Prostate gland (tissue), 2 donors: Measurements from ENCODE around the gene NEK1.

Experiments used
- CTCF ChIP-seq, 4 experiments: fragments of 200-600 bp in 2 of 4; fragments of 450-650 bp in 2 of 4; sonication (generic) in 2 of 4; IDR thresholded peaks; 1 replicate in 3 of 4; 2 replicates in 1 of 4; pipeline ENCODE4 v1.5.1; 2016 to 2019; ENCODE audit warnings: antibody characterized with exemption in 4 of 4, mild to moderate bottlenecking in 2 of 4, moderate library complexity in 2 of 4
- POLR2A ChIP-seq: fragments of 450-650 bp; IDR thresholded peaks from one replicate; pipeline ENCODE4 v1.6.1; 2016; ENCODE audit warnings: antibody characterized with exemption, mild to moderate bottlenecking

DNA sequence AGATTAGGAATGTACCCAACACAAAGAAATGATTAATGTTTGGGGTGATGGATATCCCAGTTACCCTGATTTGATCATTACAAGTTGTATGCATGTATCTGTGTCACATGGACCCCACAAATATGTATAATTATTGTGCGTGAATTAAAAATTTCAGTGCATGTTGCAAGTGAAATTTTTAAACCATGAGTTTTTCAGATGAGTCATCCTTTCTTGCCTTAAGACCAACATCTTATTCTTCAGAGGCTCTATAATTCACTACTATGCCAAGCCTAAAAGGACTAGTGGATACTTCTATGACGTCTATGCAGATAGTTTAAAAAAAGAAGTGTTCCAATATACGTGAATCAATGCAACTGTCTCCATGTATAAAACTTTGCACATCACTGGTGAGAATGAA, 228.7 kb downstream of the NEK1 start:
- TF ChIP-seq CTCF (IDR thresholded peaks at IDR 0.05) (no peak), POLR2A (no peak)
